DND-41 (cell line): Measurements from ENCODE around the gene MLANA.

Experiments used
- EZH2 ChIP-seq: IDR thresholded peaks from 3 replicates; pipeline ENCODE4 v1.6.1; 2012; ENCODE audit warnings: borderline replicate concordance, low read depth, mild to moderate bottlenecking, moderate library complexity, low read length, inconsistent platforms; ENCODE audit not compliant: severe bottlenecking
- TF ChIP-seq, protein P1 (sequence below): IDR thresholded peaks from 2 replicates; pipeline ENCODE4 v1.5.1; 2012; ENCODE audit warnings: borderline replicate concordance, low read length, moderate library complexity, mild to moderate bottlenecking; ENCODE audit not compliant: poor library complexity, severe bottlenecking; ENCODE audit errors: extremely low read depth

GRCh38 chr9:5852987-5853386, 37.7 kb upstream of the MLANA start:
- TF ChIP-seq, protein P1, sequence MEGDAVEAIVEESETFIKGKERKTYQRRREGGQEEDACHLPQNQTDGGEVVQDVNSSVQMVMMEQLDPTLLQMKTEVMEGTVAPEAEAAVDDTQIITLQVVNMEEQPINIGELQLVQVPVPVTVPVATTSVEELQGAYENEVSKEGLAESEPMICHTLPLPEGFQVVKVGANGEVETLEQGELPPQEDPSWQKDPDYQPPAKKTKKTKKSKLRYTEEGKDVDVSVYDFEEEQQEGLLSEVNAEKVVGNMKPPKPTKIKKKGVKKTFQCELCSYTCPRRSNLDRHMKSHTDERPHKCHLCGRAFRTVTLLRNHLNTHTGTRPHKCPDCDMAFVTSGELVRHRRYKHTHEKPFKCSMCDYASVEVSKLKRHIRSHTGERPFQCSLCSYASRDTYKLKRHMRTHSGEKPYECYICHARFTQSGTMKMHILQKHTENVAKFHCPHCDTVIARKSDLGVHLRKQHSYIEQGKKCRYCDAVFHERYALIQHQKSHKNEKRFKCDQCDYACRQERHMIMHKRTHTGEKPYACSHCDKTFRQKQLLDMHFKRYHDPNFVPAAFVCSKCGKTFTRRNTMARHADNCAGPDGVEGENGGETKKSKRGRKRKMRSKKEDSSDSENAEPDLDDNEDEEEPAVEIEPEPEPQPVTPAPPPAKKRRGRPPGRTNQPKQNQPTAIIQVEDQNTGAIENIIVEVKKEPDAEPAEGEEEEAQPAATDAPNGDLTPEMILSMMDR: no peak
- TF ChIP-seq EZH2: no peak
